Left lung (tissue), 10 donors: ENCODE measurements around the gene MAPK1IP1L. TPM values are rescaled to one million over a fixed set of nuclear protein-coding genes. Genes with fewer than 3 reads are reported as not detected.

Source experiments
- ATAC-seq: fragments of 200-7000 bp; cut with Tn5 transposase; one replicate; pipeline ENCODE4 v1.9.1; 2020; ENCODE audit warnings: moderate library complexity
- DNase-seq, 4 donors: peaks; one replicate each; pipeline ENCODE4 v3.0.0-alpha.2; 2013 to 2020
- H3K27ac ChIP-seq, 2 donors: fragments of 200-600 bp; sonication (generic) in 1 of 2; one replicate each; pipeline versions ENCODE4 v1.5.0 to v1.8.0; 2020 to 2021
- H3K27me3 ChIP-seq, 2 donors: fragments of 200-600 bp; sonication (generic) in 1 of 2; one replicate each; pipeline versions ENCODE4 v1.5.0 to v1.8.0; 2020 to 2021
- H3K36me3 ChIP-seq, 2 donors: fragments of 200-600 bp; sonication (generic) in 1 of 2; one replicate each; pipeline versions ENCODE4 v1.5.0 to v1.8.0; 2020 to 2021
- H3K4me1 ChIP-seq, 2 donors: fragments of 200-600 bp; one replicate each; pipeline ENCODE4 v1.8.0; 2021
- H3K4me3 ChIP-seq, 2 donors: fragments of 200-600 bp; sonication (generic) in 1 of 2; one replicate each; pipeline versions ENCODE4 v1.5.0 to v1.8.0; 2020 to 2021; ENCODE audit warnings: mild to moderate bottlenecking in 1 of 2
- H3K9me3 ChIP-seq, 2 donors: fragments of 200-600 bp; sonication (generic) in 1 of 2; one replicate each; pipeline versions ENCODE4 v1.5.0 to v1.8.0; 2020 to 2021
- intact Hi-C, 2 donors: fragments of 100-400 bp; cut with DNase I; formaldehyde crosslinking; loops; one replicate each; pipeline versions ENCODE4 v1.11.2 to v1.14.2; 2022
- polyA plus RNA-seq, 6 donors: library from polyadenylated mRNA; unstranded; fragments of 120-200 nt; gene quantifications; one replicate each; pipeline ENCODE4 v1.2.1, GENCODE V29; 2013; ENCODE audit not compliant: insufficient read length in 6 of 6
- total RNA-seq, 2 donors: library from RNA; stranded (reverse); fragmentation: NEBNext Ultra II Directional; extraction: Animal tissue kit (Norgen Biotek cat#: 25700); gene quantifications; one replicate each; pipeline ENCODE4 v1.2.1, GENCODE V29; 2021
- TF ChIP-seq, protein P1 (sequence below), 2 donors: fragments of 200-600 bp; sonication (generic) in 1 of 2; IDR thresholded peaks; one replicate each; pipeline versions ENCODE4 v1.5.0 to v1.8.0; 2021; ENCODE audit warnings: antibody characterized with exemption in 2 of 2
- donor health status: DM: no; HTN: yes; CAD: no.
- donor health status: DM: no; HTN: no; CAD: no.

MAPK1IP1L gene
- total and polyA plus RNA-seq, 8 donors = 81.0 to 93.6 (median 87.1) TPM

DNA sequence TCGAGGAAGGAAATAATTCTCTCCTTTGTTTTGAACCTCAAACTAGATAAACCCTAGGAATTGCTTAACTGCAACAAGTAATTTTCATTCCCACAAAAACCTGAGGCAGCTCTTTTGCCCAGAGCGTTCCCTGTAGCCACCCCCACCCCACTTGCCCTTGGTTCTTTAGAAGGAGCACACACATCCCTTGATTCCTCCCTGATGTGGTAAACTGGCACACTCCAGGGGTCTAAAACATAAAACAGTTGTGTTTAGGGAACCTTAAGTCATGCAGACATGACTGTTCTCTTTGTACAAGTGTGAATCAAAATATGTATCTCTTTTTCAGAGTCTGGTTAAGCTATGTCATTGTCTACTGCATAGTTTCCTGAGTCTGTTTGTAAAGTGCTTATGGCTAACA lies 14.0 kb downstream of the MAPK1IP1L start:
- H3K36me3 ChIP-seq = peaks cover 5 to 52% of the 10 kb centered on the region in 2 donors
- H3K27ac ChIP-seq = no peak overlapping the region
- no peak for DNase-seq

DNA sequence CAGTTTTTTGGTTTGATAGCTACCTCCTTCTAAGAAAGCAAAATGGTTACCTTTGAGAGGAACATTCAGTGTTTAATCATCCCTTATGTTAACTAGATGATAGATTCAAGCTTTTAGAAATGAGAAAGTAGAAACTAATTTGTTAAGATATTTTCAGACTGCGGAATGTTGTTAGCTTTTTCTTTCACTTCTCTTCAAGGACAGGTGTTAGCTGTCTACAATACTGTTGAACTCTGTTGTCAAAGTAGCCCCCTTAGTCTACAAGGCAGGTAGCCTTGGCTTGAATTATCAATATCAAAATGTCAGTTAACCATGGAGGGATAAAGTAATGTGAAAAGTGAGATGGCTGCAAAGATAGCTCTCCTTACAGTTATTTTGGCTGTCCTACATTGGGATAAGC lies 14.8 kb downstream of the MAPK1IP1L start:
- intact Hi-C loops = no loop called here
- no peak for ATAC-seq
- Histone ChIP-seq H3K9me3 (no peaks in the 10 kb centered on the region), H3K36me3 (peaks cover 5 to 52% of the 10 kb centered on the region in 2 donors), H3K27me3 (no peaks in the 10 kb centered on the region), H3K4me3 (no peak overlapping the region), H3K27ac (no peak overlapping the region), H3K4me1 (peaks cover 0 to 3% of the 10 kb centered on the region in 2 donors)
- TF ChIP-seq, protein P1, sequence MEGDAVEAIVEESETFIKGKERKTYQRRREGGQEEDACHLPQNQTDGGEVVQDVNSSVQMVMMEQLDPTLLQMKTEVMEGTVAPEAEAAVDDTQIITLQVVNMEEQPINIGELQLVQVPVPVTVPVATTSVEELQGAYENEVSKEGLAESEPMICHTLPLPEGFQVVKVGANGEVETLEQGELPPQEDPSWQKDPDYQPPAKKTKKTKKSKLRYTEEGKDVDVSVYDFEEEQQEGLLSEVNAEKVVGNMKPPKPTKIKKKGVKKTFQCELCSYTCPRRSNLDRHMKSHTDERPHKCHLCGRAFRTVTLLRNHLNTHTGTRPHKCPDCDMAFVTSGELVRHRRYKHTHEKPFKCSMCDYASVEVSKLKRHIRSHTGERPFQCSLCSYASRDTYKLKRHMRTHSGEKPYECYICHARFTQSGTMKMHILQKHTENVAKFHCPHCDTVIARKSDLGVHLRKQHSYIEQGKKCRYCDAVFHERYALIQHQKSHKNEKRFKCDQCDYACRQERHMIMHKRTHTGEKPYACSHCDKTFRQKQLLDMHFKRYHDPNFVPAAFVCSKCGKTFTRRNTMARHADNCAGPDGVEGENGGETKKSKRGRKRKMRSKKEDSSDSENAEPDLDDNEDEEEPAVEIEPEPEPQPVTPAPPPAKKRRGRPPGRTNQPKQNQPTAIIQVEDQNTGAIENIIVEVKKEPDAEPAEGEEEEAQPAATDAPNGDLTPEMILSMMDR (IDR thresholded peaks at IDR 0.05) = no peak
- no peak for DNase-seq

More for the DNA sequence above, 14.0 kb downstream of the MAPK1IP1L start:
- Histone ChIP-seq H3K27me3 (no peaks in the 10 kb centered on the region), H3K4me1 (peaks cover 0 to 4% of the 10 kb centered on the region in 2 donors), H3K9me3 (no peaks in the 10 kb centered on the region), H3K4me3 (no peak overlapping the region)
- ATAC-seq = no peak
- TF ChIP-seq, protein P1 (IDR thresholded peaks at IDR 0.05) = no peak
- intact Hi-C loops = no loop called here

DNA sequence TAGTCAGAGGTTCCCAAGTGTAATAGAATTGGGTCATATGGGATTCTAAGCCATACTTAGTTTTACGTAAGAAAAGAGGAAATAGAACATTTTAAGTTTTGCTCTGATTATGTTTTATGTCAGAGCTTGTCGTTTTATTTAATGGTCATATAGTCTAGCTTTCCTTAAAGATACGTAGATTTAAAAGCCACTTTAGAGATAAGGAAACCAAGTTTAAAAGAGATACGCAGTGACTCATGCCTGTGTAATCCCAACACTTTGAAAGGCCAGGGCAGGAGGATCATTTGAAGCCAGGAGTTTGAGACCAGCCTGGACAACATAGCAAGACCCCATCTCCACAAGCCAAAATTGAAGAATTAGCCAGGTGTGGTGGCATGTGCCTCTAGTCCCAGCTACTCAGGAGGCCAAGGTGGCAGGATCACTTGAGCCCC lies 19.5 kb downstream of the MAPK1IP1L start:
- Histone ChIP-seq H3K27me3 (no peaks in the 10 kb centered on the region), H3K4me3 (no peak overlapping the region), H3K36me3 (peaks cover 0 to 14% of the 10 kb centered on the region in 2 donors), H3K9me3 (no peaks in the 10 kb centered on the region), H3K4me1 (peaks cover 17 to 19% of the 10 kb centered on the region in 2 donors), H3K27ac (peak overlapping the region; percentile 61 to 65)
- no peak for ATAC-seq
- TF ChIP-seq, protein P1 (IDR thresholded peaks at IDR 0.05) = no peak
- intact Hi-C loops = no loop called here
- DNase-seq = no peak

DNA sequence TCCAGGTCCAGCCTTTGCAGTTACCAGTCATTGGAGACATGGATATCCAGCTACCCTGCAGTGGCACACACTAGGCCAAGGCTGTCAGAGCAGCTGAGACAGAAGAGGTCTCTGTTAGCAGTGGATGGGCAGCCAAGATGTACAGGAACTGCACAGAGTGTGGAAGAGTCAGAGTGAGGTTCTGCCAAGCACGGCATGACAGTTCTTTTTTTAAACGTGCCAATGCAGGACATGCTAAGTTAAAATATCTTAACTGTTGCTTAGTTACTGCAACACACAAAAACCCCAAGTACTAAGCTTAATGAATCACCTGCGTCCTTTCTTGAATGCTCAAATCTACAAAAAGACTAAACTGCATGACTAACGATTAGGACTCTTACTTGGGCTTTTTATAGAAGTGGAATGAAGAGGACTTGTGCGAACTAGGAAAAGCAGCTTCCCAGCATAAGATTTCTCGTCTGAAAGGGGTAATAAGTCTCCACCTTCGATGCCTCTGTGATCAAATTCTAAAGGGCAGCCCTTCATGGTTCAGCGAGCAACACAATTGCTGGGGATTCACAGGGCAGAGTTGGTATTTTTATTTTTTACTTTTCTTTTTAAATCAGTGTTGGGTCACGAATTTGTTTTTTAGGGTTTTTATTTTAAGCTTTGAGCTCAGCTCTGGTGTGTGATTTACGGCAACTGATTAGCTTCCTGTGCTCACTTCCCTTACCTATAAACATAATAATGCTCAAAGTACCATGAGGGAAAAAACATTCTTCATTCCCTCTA lies 20.6 kb downstream of the MAPK1IP1L start:
- Histone ChIP-seq H3K4me1 (peaks cover 17 to 19% of the 10 kb centered on the region in 2 donors), H3K9me3 (no peaks in the 10 kb centered on the region), H3K4me3 (no peak overlapping the region), H3K36me3 (peaks cover 0 to 9% of the 10 kb centered on the region in 2 donors), H3K27me3 (no peaks in the 10 kb centered on the region), H3K27ac (peak overlapping the region; percentile 65 to 81)
- intact Hi-C loops = no loop called here
- TF ChIP-seq, protein P1 (IDR thresholded peaks at IDR 0.05) = no peak
- ATAC-seq = peak; percentile 80
- peak in 1 of 4 donors; percentile 24 for DNase-seq

DNA sequence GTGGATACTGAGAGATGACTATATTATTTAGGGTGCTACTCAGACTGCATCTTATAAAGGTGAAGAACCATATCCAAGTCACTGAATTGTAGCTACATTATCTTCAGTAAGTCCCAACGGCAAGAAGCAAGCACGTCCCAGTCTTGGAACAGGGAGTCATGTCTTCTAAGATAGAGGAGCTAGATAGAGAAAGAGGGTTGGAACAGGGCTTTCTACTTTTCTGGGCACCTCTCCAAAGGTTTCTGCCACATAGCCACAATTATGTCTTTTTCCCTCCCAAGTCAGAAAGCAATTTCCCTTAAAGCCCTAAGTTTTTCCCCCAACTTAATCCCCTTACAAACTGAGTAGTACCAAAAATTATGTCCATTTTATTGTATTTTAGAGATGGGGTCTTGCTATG lies 22.4 kb downstream of the MAPK1IP1L start:
- intact Hi-C loops = no loop called here
- Histone ChIP-seq H3K27me3 (no peaks in the 10 kb centered on the region), H3K4me1 (peaks cover 17 to 19% of the 10 kb centered on the region in 2 donors), H3K27ac (peak overlapping the region in 1 of 2 donors; percentile 15), H3K9me3 (no peaks in the 10 kb centered on the region), H3K36me3 (no peaks in the 10 kb centered on the region), H3K4me3 (no peak overlapping the region)
- TF ChIP-seq, protein P1 (IDR thresholded peaks at IDR 0.05) = no peak
- DNase-seq = no peak
- ATAC-seq = no peak
